ENCODE results near the gene HSD11B2.
A peak's percentile ranks its signal among the peaks of the same experiment; 100 is the strongest.

Gene HSD11B2

DNA sequence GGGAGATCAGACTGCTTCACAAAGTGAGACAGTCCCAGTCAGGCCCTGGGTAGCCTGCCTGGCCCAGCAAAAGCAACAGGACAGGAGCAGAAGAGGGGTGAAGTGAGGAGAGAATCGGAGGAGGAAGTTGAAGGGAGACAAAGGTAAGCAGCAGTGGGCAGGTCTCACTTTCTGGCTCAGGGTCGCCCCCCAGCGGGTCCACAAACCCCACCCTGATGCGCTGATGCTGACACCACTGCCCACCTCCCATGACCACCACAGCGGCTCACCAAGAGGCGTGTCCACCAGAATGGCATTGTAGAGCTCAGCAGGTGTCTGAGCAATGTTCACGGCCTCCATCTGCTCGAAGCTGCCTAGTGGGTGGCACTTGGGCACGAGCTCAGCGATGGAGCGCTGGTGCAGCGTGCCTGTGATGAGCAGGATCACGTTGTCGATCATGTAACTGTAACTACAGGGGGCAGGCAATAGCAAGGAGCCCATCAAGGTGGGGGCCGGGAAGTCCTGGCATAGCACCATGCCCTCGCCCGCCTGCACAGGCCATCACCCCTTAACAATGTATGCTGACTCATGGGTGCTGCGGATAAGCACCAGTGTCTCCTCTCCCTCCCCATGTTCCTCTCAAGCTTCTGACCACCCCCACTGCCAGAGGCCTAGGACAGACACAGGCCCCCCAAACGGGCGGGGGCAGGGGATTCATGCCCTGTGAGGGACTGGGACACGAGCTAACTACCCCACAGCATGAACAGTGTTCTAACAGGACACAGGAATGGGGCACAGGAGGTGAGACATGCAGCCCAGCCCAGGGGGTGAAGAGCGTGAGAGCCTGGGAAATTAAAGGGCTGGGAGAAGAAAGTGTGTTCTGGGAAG, 13.6 kb downstream of the HSD11B2 start:
- TF ChIP-seq, protein P1, sequence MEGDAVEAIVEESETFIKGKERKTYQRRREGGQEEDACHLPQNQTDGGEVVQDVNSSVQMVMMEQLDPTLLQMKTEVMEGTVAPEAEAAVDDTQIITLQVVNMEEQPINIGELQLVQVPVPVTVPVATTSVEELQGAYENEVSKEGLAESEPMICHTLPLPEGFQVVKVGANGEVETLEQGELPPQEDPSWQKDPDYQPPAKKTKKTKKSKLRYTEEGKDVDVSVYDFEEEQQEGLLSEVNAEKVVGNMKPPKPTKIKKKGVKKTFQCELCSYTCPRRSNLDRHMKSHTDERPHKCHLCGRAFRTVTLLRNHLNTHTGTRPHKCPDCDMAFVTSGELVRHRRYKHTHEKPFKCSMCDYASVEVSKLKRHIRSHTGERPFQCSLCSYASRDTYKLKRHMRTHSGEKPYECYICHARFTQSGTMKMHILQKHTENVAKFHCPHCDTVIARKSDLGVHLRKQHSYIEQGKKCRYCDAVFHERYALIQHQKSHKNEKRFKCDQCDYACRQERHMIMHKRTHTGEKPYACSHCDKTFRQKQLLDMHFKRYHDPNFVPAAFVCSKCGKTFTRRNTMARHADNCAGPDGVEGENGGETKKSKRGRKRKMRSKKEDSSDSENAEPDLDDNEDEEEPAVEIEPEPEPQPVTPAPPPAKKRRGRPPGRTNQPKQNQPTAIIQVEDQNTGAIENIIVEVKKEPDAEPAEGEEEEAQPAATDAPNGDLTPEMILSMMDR (IDR thresholded peaks at IDR 0.05) = no peak

DNA sequence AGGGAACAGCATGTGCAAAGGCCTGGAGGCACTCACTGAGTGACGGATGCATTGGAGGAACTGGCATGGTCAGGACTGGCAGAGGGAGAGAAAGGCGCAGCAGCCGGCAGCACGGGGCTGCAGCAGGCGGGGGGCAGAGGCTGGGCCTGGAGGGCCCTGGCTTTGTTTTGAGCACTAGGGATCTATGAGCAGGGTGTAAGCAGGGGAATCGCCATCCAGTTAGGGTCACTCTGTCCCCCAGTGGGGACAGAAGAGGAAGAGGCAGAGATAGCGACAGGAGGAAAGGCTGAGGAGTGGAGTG, 14.2 kb downstream of the HSD11B2 start:
- TF ChIP-seq, protein P1 (IDR thresholded peaks at IDR 0.05) = no peak

GRCh38 chr16:67445441-67445912, 14.6 kb downstream of the HSD11B2 start:
- TF ChIP-seq, protein P1 (IDR thresholded peaks at IDR 0.05) = peak; percentile 23; the same call in 1 of the 2 replicates

- TF ChIP-seq, protein P1 (IDR thresholded peaks at IDR 0.05) = no peak
Observed at GRCh38 chr16:67445913-67446907, 15.3 kb downstream of the HSD11B2 start.

- TF ChIP-seq, protein P1 (IDR thresholded peaks at IDR 0.05) = no peak
Observed at GRCh38 chr16:67446968-67447507, 16.1 kb downstream of the HSD11B2 start.

DNA sequence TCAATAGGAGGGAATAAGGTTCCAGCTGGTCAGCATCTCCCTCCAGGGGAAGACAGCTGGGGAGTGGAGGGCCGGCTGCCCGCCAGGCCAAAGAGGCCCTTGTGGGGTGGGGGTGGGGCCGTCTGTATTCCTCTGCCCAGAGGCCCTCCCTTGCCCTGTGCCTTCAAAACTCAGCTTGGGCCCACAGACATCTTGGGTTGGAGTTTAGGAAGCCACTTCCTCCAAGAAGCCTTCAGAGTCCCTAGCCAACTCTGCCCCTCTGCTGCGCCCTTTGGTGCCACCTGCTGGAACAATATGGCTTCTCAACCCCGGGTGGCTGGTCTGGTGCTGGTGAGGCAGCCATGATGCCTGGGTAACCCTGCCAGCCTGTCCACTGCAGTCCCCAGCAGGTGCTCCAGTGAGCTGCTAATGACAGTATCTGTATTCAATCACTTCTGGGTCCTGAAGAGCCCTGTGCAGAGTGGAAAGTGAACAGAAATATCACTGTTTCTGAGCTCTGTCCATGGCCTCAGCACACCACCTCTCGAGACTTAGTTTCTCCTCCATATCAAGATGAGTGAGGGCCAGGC, 16.7 kb downstream of the HSD11B2 start:
- TF ChIP-seq, protein P1 (IDR thresholded peaks at IDR 0.05) = peak; percentile 41; the same call in 1 of the 2 replicates

- TF ChIP-seq, protein P1 (IDR thresholded peaks at IDR 0.05) = no peak
Observed at GRCh38 chr16:67448580-67448979, 17.7 kb downstream of the HSD11B2 start.
